ENCODE results near the gene TPO. TPM values are rescaled to one million over a fixed set of nuclear protein-coding genes. Genes with fewer than 3 reads are reported as not detected.

Gene TPO
- total RNA-seq, 1 donor, result not detected

DNA sequence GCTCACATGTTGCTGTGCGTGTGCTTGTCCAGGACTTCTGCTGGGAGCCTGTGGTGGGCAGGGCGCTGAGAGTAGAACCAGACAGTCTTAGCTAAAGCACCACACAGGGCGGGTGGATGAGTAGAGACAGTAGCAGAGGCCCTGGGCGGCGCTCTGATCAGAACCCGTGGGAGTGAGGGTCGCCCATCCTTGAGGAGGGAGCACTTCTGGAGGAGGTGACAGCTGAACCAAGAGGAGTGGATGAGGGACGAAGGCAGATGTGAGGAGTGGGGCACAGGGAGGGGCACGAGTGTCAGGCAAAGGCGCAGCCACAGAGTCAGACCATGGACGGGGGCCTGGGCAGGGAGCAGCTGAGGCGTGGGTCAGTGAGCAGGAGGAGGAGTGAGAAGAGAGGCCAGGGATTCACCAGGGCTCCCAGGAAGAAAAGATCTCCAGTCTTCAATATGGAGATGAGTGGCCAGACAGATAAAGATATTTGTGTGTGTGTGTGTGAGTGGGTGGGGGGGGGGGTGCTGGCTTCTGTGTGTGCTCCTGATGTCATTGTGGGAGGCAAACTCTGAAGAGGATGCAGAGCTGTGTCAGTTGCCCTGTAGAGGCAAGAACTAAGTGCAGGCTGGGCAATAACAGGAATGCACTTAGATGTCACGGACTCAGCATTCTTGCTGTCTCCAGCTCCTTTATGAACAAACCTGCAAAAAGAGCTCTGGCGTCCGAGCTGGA, 79.6 kb downstream of the TPO start:
- H3K4me3 ChIP-seq (ENCODE audit: low read depth, low read length), result no peak overlapping the region
- TF ChIP-seq, protein P1, sequence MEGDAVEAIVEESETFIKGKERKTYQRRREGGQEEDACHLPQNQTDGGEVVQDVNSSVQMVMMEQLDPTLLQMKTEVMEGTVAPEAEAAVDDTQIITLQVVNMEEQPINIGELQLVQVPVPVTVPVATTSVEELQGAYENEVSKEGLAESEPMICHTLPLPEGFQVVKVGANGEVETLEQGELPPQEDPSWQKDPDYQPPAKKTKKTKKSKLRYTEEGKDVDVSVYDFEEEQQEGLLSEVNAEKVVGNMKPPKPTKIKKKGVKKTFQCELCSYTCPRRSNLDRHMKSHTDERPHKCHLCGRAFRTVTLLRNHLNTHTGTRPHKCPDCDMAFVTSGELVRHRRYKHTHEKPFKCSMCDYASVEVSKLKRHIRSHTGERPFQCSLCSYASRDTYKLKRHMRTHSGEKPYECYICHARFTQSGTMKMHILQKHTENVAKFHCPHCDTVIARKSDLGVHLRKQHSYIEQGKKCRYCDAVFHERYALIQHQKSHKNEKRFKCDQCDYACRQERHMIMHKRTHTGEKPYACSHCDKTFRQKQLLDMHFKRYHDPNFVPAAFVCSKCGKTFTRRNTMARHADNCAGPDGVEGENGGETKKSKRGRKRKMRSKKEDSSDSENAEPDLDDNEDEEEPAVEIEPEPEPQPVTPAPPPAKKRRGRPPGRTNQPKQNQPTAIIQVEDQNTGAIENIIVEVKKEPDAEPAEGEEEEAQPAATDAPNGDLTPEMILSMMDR (IDR thresholded peaks at IDR 0.05; ENCODE audit: insufficient read depth, low read depth, low read length), result no peak
- DNase-seq (ENCODE audit: low read depth), result no peak

DNA sequence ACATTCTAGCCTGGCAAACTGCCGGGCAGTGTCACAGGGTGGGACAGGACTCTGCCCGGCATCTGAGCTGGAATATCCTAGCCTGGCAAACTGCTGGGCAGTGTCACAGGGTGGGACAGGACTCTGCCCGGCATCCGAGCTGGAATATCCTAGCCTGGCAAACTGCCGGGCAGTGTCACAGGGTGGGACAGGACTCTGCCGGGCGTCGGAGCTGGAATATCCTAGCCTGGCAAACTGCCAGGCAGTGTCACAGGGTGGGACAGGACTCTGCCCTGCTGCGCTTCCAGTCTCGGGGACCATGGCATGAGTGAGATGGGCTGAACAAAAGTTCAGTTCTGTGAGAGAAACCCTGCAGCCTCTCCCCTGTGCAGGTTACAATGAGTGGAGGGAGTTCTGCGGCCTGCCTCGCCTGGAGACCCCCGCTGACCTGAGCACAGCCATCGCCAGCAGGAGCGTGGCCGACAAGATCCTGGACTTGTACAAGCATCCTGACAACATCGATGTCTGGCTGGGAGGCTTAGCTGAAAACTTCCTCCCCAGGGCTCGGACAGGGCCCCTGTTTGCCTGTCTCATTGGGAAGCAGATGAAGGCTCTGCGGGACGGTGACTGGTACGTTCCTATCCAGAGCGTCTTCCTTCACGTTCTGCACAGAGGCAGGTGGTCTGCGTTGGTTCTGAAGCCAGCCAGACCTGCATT, 80.3 kb downstream of the TPO start:
- TF ChIP-seq, protein P1 (IDR thresholded peaks at IDR 0.05; ENCODE audit: insufficient read depth, low read depth, low read length), result no peak
- no peak overlapping the region for H3K4me3 ChIP-seq (ENCODE audit: low read depth, low read length)
- DNase-seq (ENCODE audit: low read depth), result no peak

DNA sequence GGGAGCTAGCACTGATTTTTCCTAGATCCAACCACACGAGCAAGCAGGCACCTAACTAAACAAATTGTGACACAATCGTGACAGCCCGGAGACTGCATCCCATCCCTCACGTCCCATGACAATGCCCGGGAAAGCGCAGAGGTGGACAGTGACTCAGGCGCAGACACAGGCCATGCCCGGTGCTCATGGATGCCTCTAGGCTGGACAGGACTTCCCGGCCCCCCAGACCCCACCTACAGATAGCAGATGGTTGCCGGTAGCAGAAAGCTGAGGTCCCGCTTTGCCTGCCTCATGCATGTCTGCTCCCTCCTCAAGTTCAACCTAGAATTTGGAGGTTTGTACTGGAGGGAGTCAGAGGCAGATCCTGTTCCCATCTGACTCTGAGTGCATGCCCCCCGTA, 81.0 kb downstream of the TPO start:
- DNase-seq (ENCODE audit: low read depth), result no peak

DNA sequence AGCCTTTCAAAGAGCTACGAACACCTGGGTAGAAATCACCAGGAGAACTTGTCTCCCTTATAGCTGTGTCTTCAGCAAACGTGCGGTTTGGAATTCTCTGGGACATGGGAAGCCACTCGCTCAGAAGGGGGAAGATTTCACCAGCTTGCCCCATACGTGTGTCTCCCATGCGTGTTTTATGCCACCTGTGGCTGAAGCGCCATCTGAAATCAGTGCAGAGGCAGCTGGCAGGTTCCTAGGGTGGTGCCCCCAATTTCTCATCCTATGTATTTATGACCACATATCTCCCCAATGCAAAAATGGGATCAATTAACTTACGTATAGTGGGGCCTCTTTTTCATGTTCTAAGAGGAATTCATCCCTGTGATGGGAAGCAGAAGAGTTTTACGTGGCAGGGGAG, 81.6 kb downstream of the TPO start:
- TF ChIP-seq, protein P1 (IDR thresholded peaks at IDR 0.05; ENCODE audit: insufficient read depth, low read depth, low read length), result no peak
- DNase-seq (ENCODE audit: low read depth), result no peak
- H3K4me3 ChIP-seq (ENCODE audit: low read depth, low read length), result no peak overlapping the region

More for the DNA sequence above, 81.0 kb downstream of the TPO start:
- no peak overlapping the region for H3K4me3 ChIP-seq (ENCODE audit: low read depth, low read length)
- TF ChIP-seq, protein P1 (IDR thresholded peaks at IDR 0.05; ENCODE audit: insufficient read depth, low read depth, low read length), result no peak

DNA sequence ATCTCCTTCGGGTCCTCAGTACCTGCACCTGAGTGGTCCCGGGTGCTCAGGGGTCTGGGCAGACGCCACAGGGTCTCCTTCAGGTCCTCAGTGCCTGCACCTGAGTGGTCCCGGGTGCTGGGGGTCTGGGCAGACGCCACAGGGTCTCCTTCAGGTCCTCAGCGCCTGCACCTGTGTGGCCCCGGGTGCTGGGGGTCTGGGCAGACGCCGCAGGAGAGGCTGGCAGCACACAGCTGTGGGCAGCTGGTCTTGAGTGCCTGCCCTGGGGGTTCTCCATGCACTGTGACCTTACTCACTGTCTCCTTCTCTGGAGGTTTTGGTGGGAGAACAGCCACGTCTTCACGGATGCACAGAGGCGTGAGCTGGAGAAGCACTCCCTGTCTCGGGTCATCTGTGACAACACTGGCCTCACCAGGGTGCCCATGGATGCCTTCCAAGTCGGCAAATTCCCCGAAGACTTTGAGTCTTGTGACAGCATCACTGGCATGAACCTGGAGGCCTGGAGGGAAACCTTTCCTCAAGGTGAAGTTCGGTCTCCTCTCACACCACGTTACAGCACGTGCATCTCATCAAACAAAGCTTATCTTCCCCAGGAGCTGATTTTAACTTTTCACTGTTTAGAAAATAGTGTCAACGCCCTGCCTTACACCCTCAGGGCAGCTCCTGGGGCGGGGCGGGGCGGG, 82.6 kb downstream of the TPO start:
- DNase-seq (ENCODE audit: low read depth), result no peak
- TF ChIP-seq, protein P1 (IDR thresholded peaks at IDR 0.05; ENCODE audit: insufficient read depth, low read depth, low read length), result no peak
- no peak overlapping the region for H3K4me3 ChIP-seq (ENCODE audit: low read depth, low read length)

DNA sequence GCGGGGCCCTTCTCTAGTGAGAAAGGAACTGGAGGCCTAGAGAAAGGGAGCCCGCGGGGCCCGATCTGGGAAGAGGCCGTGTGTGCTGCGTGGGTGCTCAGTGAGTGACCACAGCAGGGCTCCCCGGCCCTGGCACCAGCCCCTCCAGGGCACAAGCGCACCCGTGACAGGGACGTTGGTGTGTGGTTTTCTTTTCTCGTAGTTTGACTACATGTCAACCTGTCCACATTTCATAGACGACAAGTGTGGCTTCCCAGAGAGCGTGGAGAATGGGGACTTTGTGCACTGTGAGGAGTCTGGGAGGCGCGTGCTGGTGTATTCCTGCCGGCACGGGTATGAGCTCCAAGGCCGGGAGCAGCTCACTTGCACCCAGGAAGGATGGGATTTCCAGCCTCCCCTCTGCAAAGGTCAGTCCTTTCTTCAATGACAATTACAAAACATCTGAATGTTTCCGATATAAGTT, 83.1 kb downstream of the TPO start:
- TF ChIP-seq, protein P1 (IDR thresholded peaks at IDR 0.05; ENCODE audit: insufficient read depth, low read depth, low read length), result no peak
- DNase-seq (ENCODE audit: low read depth), result no peak
- H3K4me3 ChIP-seq (ENCODE audit: low read depth, low read length), result no peak overlapping the region
